WTC11 (cell line): ENCODE results near the gene CHST7. TPM values are rescaled to one million over a fixed set of nuclear protein-coding genes. Genes with fewer than 3 reads are reported as not detected.

ENCODE experiments used
- ATAC-seq: fragments of 200-7000 bp; cut with Tn5 transposase; 2 replicates; pipeline ENCODE4 v1.10.0; 2021; ENCODE audit warnings: mild to moderate bottlenecking, moderate library complexity
- CTCF ChIA-PET: fragments of 300-600 bp; sonication (Branson Sonifier 250); formaldehyde crosslinking; loops from one replicate; lab custom pipeline; 2021; ENCODE audit warnings: antibody characterized with exemption; lab: Charles Lee
- POLR2A ChIA-PET: fragments of 350-600 bp; sonication (Branson Sonifier 250); formaldehyde crosslinking; loops from one replicate; lab custom pipeline; 2021; ENCODE audit warnings: antibody characterized with exemption; lab: Charles Lee
- DNase-seq: peaks from one replicate; pipeline ENCODE4 v3.0.0; 2021; ENCODE audit warnings: low spot score
- H3K27ac Mint-ChIP-seq: 2 replicates; pipeline ENCODE4 v1.8.0; 2021; ENCODE audit warnings: mixed read lengths
- H3K27me3 Mint-ChIP-seq: 2 replicates; pipeline ENCODE4 v1.8.0; 2021; ENCODE audit warnings: low read depth, mild to moderate bottlenecking, moderate library complexity, mixed read lengths
- H3K36me3 Mint-ChIP-seq: 2 replicates; pipeline ENCODE4 v1.8.0; 2021; ENCODE audit warnings: mixed read lengths
- H3K4me1 Mint-ChIP-seq: 2 replicates; pipeline ENCODE4 v1.8.0; 2022; ENCODE audit warnings: mixed read lengths
- H3K4me3 Mint-ChIP-seq: 2 replicates; pipeline ENCODE4 v1.8.0; 2021; ENCODE audit warnings: mild to moderate bottlenecking, moderate library complexity, mixed read lengths
- H3K9me3 Mint-ChIP-seq: 2 replicates; pipeline ENCODE4 v1.8.0; 2021; ENCODE audit warnings: mixed read lengths
- ATF2 ChIP-seq: sonication (generic); formaldehyde crosslinking; IDR thresholded peaks from 2 replicates; pipeline ENCODE4 v1.8.1; 2022; ENCODE audit warnings: low read depth, missing genetic modification reagents, borderline replicate concordance
- E2F4 ChIP-seq: sonication (generic); formaldehyde crosslinking; IDR thresholded peaks from 2 replicates; pipeline ENCODE4 v1.8.1; 2022; ENCODE audit warnings: low read depth, mild to moderate bottlenecking, moderate library complexity, missing genetic modification reagents, borderline replicate concordance
- ELF4 ChIP-seq: sonication (generic); formaldehyde crosslinking; IDR thresholded peaks from 2 replicates; pipeline ENCODE4 v1.8.1; 2022; ENCODE audit warnings: low read depth, mild to moderate bottlenecking, moderate library complexity, missing genetic modification reagents
- FOXP4 ChIP-seq: sonication (generic); formaldehyde crosslinking; IDR thresholded peaks from 2 replicates; pipeline ENCODE4 v1.8.0; 2022; ENCODE audit warnings: mild to moderate bottlenecking, missing genetic modification reagents
- GABPB1 ChIP-seq: sonication (generic); formaldehyde crosslinking; IDR thresholded peaks from 2 replicates; pipeline ENCODE4 v1.8.1; 2023; ENCODE audit warnings: mild to moderate bottlenecking, missing genetic modification reagents
- JAZF1 ChIP-seq: fragments of 250-450 bp; sonication (Bioruptor Pico); IDR thresholded peaks from 2 replicates; pipeline ENCODE4 v1.9.0; 2021; ENCODE audit warnings: moderate library complexity, mild to moderate bottlenecking, inconsistent platforms
- NFE2L1 ChIP-seq: sonication (generic); formaldehyde crosslinking; IDR thresholded peaks from 2 replicates; pipeline ENCODE4 v1.8.1; 2023; ENCODE audit warnings: missing genetic modification reagents
- NR1H2 ChIP-seq: sonication (generic); formaldehyde crosslinking; IDR thresholded peaks from 2 replicates; pipeline ENCODE4 v1.9.0; 2021; ENCODE audit warnings: mild to moderate bottlenecking, moderate library complexity, missing genetic modification reagents
- NR2C2 ChIP-seq: sonication (generic); formaldehyde crosslinking; IDR thresholded peaks from 2 replicates; pipeline ENCODE4 v1.8.0; 2022; ENCODE audit warnings: mild to moderate bottlenecking, missing genetic modification reagents
- OVOL2 ChIP-seq: fragments of 250-450 bp; sonication (Bioruptor Pico); IDR thresholded peaks from 2 replicates; pipeline ENCODE4 v1.9.0; 2021; ENCODE audit warnings: mild to moderate bottlenecking, borderline replicate concordance
- PRDM15 ChIP-seq: sonication (generic); formaldehyde crosslinking; IDR thresholded peaks from 2 replicates; pipeline ENCODE4 v1.8.0; 2022; ENCODE audit warnings: missing genetic modification reagents
- SP1 ChIP-seq: sonication (generic); formaldehyde crosslinking; conservative IDR thresholded peaks from 2 replicates; pipeline ENCODE4 v1.8.1; 2022; ENCODE audit warnings: missing genetic modification reagents
- TEAD1 ChIP-seq: sonication (generic); formaldehyde crosslinking; IDR thresholded peaks from 2 replicates; pipeline ENCODE4 v1.8.0; 2022; ENCODE audit warnings: mild to moderate bottlenecking, missing genetic modification reagents
- total RNA-seq: library from RNA; stranded (reverse); gene quantifications from 3 replicates; pipeline ENCODE4 v1.2.3, GENCODE V29; 2021
- TF ChIP-seq, protein P1 (sequence below): sonication (generic); formaldehyde crosslinking; IDR thresholded peaks from 2 replicates; pipeline ENCODE4 v1.8.1; 2023; ENCODE audit warnings: mild to moderate bottlenecking, missing genetic modification reagents, borderline replicate concordance
- TF ChIP-seq, protein P2 (sequence below): sonication (generic); formaldehyde crosslinking; IDR thresholded peaks from 2 replicates; pipeline ENCODE4 v1.8.1; 2023; ENCODE audit warnings: mild to moderate bottlenecking, missing genetic modification reagents, moderate library complexity
- TF ChIP-seq, protein P3 (sequence below): sonication (generic); formaldehyde crosslinking; IDR thresholded peaks from 2 replicates; pipeline ENCODE4 v1.8.0; 2022; ENCODE audit warnings: mild to moderate bottlenecking, missing genetic modification reagents
- TF ChIP-seq, protein P4 (sequence below): sonication (generic); formaldehyde crosslinking; IDR thresholded peaks from 2 replicates; pipeline ENCODE4 v1.8.1; 2023; ENCODE audit warnings: mild to moderate bottlenecking, moderate library complexity, missing genetic modification reagents

CHST7 gene
- total RNA-seq, 1 experiment from 2014 or later: 19.6 TPM

- peaks cover 17% of the 10 kb centered on the region for H3K4me1 Mint-ChIP-seq
- H3K27me3 Mint-ChIP-seq: no peaks in the 10 kb centered on the region
- H3K27ac Mint-ChIP-seq: peak overlapping the region; percentile 79
- TF ChIP-seq FOXP4 (CRISPR knock-in tag) (no peak), TEAD1 (no peak), JAZF1 (CRISPR knock-in tag) (no peak), ELF4 (CRISPR knock-in tag) (no peak), NFE2L1 (CRISPR knock-in tag) (no peak), ATF2 (CRISPR knock-in tag) (no peak), NR1H2 (CRISPR knock-in tag) (no peak), SP1 (CRISPR knock-in tag) (no peak), E2F4 (CRISPR knock-in tag) (no peak)
- TF ChIP-seq, protein P1, sequence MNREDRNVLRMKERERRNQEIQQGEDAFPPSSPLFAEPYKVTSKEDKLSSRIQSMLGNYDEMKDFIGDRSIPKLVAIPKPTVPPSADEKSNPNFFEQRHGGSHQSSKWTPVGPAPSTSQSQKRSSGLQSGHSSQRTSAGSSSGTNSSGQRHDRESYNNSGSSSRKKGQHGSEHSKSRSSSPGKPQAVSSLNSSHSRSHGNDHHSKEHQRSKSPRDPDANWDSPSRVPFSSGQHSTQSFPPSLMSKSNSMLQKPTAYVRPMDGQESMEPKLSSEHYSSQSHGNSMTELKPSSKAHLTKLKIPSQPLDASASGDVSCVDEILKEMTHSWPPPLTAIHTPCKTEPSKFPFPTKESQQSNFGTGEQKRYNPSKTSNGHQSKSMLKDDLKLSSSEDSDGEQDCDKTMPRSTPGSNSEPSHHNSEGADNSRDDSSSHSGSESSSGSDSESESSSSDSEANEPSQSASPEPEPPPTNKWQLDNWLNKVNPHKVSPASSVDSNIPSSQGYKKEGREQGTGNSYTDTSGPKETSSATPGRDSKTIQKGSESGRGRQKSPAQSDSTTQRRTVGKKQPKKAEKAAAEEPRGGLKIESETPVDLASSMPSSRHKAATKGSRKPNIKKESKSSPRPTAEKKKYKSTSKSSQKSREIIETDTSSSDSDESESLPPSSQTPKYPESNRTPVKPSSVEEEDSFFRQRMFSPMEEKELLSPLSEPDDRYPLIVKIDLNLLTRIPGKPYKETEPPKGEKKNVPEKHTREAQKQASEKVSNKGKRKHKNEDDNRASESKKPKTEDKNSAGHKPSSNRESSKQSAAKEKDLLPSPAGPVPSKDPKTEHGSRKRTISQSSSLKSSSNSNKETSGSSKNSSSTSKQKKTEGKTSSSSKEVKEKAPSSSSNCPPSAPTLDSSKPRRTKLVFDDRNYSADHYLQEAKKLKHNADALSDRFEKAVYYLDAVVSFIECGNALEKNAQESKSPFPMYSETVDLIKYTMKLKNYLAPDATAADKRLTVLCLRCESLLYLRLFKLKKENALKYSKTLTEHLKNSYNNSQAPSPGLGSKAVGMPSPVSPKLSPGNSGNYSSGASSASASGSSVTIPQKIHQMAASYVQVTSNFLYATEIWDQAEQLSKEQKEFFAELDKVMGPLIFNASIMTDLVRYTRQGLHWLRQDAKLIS: no peak
- TF ChIP-seq, protein P2, sequence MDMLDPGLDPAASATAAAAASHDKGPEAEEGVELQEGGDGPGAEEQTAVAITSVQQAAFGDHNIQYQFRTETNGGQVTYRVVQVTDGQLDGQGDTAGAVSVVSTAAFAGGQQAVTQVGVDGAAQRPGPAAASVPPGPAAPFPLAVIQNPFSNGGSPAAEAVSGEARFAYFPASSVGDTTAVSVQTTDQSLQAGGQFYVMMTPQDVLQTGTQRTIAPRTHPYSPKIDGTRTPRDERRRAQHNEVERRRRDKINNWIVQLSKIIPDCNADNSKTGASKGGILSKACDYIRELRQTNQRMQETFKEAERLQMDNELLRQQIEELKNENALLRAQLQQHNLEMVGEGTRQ: no peak
- TF ChIP-seq, protein P3, sequence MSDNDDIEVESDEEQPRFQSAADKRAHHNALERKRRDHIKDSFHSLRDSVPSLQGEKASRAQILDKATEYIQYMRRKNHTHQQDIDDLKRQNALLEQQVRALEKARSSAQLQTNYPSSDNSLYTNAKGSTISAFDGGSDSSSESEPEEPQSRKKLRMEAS: no peak
- H3K9me3 Mint-ChIP-seq: no peaks in the 10 kb centered on the region
- ChIA-PET CTCF (interaction anchor here (0.5 kb wide), 1 partner anchor 11 kb away, joined by 4 read pairs; no protein-coding TSS in a partner anchor), POLR2A (no interaction called here)
- H3K36me3 Mint-ChIP-seq: peaks cover 23% of the 10 kb centered on the region
- DNase-seq (no peak), ATAC-seq (no peak)
- H3K4me3 Mint-ChIP-seq: no peak overlapping the region
Measured at GRCh38 chrX:46628460-46629371, 55.2 kb downstream of the CHST7 start.

DNA sequence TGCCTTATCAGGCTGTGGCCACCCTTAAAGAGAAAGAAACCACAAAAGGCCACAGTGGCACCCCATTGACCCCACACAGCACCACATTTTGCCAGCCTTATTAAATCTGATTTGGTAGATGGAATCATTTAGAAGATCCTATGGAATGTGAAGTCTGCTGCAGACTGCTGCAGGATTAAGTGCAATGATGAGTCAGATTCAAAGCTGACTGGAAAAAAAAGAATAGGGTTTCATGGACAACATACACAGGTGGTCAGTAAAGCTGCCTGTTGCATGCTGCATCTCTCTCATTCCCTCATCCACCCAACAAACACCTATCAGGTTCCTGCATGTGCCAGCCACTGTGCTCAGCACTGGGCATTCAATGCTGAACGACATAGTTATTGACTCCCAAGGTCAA, 56.6 kb downstream of the CHST7 start:
- no peak overlapping the region for H3K4me3 Mint-ChIP-seq
- peaks cover 24% of the 10 kb centered on the region for H3K36me3 Mint-ChIP-seq
- H3K27ac Mint-ChIP-seq: no peak overlapping the region
- H3K27me3 Mint-ChIP-seq: no peaks in the 10 kb centered on the region
- ChIA-PET CTCF (no interaction called here), POLR2A (no interaction called here)
- H3K9me3 Mint-ChIP-seq: no peaks in the 10 kb centered on the region
- ATAC-seq (no peak), DNase-seq (no peak)
- H3K4me1 Mint-ChIP-seq: peaks cover 17% of the 10 kb centered on the region
- TF ChIP-seq PRDM15 (CRISPR knock-in tag) (no peak), OVOL2 (CRISPR knock-in tag) (no peak), NR2C2 (CRISPR knock-in tag) (no peak), GABPB1 (CRISPR knock-in tag) (no peak)
- TF ChIP-seq, protein P4, sequence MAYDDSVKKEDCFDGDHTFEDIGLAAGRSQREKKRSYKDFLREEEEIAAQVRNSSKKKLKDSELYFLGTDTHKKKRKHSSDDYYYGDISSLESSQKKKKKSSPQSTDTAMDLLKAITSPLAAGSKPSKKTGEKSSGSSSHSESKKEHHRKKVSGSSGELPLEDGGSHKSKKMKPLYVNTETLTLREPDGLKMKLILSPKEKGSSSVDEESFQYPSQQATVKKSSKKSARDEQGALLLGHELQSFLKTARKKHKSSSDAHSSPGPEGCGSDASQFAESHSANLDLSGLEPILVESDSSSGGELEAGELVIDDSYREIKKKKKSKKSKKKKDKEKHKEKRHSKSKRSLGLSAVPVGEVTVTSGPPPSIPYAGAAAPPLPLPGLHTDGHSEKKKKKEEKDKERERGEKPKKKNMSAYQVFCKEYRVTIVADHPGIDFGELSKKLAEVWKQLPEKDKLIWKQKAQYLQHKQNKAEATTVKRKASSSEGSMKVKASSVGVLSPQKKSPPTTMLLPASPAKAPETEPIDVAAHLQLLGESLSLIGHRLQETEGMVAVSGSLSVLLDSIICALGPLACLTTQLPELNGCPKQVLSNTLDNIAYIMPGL (CRISPR knock-in tag): no peak
